ENCODE data around the gene GMDS. TPM values are rescaled to one million over a fixed set of nuclear protein-coding genes. Genes with fewer than 3 reads are reported as not detected.

Gene GMDS
- total and polyA plus RNA-seq, 2 donors (not counting 1 experiment from before 2014, with no cell fraction given), result 11.5 to 16.4 TPM

DNA sequence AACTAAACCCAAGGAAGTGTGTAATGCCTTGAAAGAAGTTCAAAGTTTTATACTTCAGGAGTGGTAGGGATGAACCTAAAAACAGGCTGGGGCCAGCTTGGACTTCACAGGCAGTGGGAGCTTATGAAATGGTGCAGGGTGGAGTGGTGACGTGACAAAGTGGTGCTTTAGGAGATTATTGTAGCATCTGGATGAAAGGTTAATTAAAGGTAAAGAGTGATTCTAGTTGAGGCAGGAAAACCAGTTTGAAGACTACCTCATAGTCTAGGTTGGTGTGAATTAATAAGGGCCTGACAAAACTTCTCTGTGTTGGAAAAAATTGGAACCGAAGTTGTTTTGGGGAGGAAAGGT, 30.5 kb upstream of the GMDS start:
- no peak for ATAC-seq (ENCODE audit: low read depth)
- peaks cover 1 to 4% (median 4%) of the 10 kb centered on the region in 3 donors for H3K9me3 ChIP-seq (ENCODE audit: control extremely low read depth in 1 of 3, control insufficient read depth in 2 of 3, insufficient read depth in 1 of 3, low read length in 2 of 3)

DNA sequence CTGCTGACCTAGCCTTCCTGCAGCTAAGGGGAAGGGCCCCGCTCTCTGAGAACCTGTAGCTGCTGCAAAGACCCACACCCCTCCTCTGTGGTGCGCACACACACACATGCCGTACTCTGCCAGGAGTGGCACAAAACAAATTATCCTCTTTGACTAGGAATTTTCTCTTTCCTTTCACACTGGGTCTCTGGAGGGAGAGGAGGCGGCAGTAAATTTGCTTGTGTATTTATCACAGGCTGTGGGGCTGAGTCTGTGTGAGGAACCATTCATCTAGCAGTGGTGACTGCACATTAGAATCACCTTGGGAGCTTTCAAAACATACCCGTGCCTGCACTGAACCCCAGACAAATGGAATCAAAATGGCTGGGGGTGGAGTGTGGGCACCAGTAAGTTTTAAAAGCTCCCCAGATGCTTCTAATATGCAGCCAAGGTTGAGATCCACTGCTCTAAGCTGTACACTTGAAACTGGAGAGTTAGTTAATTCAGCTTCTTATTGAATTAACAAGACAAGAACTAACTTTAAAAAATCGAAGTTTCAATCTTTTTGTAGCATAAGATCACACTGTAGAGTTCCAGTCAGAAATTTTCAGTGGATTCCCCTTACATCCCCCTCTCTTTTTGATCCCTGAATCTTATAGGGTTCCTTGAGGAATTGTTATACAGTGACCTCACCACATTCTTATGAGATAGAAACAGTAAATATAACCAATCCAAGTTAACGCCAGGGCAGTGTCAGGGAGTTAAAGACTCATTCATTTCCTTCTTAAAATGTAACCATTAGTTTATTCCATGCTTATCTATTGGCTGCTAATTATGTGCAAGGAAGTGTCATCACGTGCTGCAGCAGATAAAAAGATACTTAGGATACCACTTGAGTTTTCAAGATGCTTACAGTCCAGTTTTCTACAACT, 29.8 kb upstream of the GMDS start:
- H3K9me3 ChIP-seq (ENCODE audit: control extremely low read depth in 1 of 3, control insufficient read depth in 2 of 3, insufficient read depth in 1 of 3, low read length in 2 of 3), result peaks cover 0 to 4% (median 3%) of the 10 kb centered on the region in 3 donors
- no peak overlapping the region for H3K4me2 ChIP-seq (replicated peaks; ENCODE audit: low read depth, low read length, poor library complexity, severe bottlenecking)
- 100% methylated on average over 3 of the region's 8 CpGs for WGBS (ENCODE audit: insufficient coverage)
- intact Hi-C loops (cut with micrococcal nuclease), result no loop called here
- POLR2A ChIA-PET, result no interaction called here
- H4K20me1 ChIP-seq (ENCODE audit: control insufficient read depth, insufficient read depth, low read length, poor library complexity, severe bottlenecking), result no peaks in the 10 kb centered on the region
- no peak overlapping the region for H2AFZ ChIP-seq (ENCODE audit: insufficient read depth, low read depth, low read length, poor library complexity, severe bottlenecking)
- H3K79me2 ChIP-seq (ENCODE audit: control insufficient read depth, insufficient read depth, low read length), result no peaks in the 10 kb centered on the region
- ATAC-seq (ENCODE audit: low read depth) (no peak), DNase-seq (no peak)
- Mint-ChIP-seq H3K9me3 (ENCODE audit: insufficient read depth) (peaks cover 6% of the 10 kb centered on the region), H3K27me3 (no peaks in the 10 kb centered on the region), H3K4me3 (no peak overlapping the region), H3K4me1 (no peaks in the 10 kb centered on the region), H3K27ac (no peak overlapping the region)
- H3K27me3 ChIP-seq (replicated peaks in 1 of 4; ENCODE audit: control extremely low read depth in 1 of 4, control insufficient read depth in 3 of 4, insufficient read depth in 4 of 4, low read length in 3 of 4), result no peaks in the 10 kb centered on the region
- TF ChIP-seq, protein P1, sequence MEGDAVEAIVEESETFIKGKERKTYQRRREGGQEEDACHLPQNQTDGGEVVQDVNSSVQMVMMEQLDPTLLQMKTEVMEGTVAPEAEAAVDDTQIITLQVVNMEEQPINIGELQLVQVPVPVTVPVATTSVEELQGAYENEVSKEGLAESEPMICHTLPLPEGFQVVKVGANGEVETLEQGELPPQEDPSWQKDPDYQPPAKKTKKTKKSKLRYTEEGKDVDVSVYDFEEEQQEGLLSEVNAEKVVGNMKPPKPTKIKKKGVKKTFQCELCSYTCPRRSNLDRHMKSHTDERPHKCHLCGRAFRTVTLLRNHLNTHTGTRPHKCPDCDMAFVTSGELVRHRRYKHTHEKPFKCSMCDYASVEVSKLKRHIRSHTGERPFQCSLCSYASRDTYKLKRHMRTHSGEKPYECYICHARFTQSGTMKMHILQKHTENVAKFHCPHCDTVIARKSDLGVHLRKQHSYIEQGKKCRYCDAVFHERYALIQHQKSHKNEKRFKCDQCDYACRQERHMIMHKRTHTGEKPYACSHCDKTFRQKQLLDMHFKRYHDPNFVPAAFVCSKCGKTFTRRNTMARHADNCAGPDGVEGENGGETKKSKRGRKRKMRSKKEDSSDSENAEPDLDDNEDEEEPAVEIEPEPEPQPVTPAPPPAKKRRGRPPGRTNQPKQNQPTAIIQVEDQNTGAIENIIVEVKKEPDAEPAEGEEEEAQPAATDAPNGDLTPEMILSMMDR (IDR thresholded peaks at IDR 0.05), result no peak
- TF ChIP-seq EZH2 (IDR thresholded peaks at IDR 0.05; ENCODE audit: borderline replicate concordance, insufficient read depth, low read depth, low read length, poor library complexity, severe bottlenecking), result no peak
- no peaks in the 10 kb centered on the region for H3K4me1 ChIP-seq (ENCODE audit: control insufficient read depth in 2 of 2, insufficient read depth in 2 of 2, low read length in 2 of 2)
- no peak overlapping the region for H3K4me3 ChIP-seq (ENCODE audit: control extremely low read depth in 1 of 5, extremely low read depth in 1 of 5, insufficient read depth in 1 of 5, low read depth in 2 of 5, low read length in 4 of 5)
- no peak overlapping the region for H3K9ac ChIP-seq (ENCODE audit: low read length)
- peaks cover 11 to 28% of the 10 kb centered on the region in 2 experiments for H3K36me3 ChIP-seq (replicated peaks in 1 of 2; ENCODE audit: control extremely low read depth in 1 of 2, control insufficient read depth in 1 of 2, extremely low read depth in 1 of 2, insufficient read depth in 2 of 2, low read length in 1 of 2)
- no peak overlapping the region for H3K27ac ChIP-seq (ENCODE audit: low read length in 2 of 2)
- CTCF ChIA-PET, result no interaction called here

More for the DNA sequence above, 30.5 kb upstream of the GMDS start:
- DNase-seq, result no peak
- no peak overlapping the region for H3K27ac ChIP-seq (ENCODE audit: low read length in 2 of 2)
- H3K4me3 Mint-ChIP-seq, result no peak overlapping the region
- H3K36me3 ChIP-seq (replicated peaks in 1 of 2; ENCODE audit: control extremely low read depth in 1 of 2, control insufficient read depth in 1 of 2, extremely low read depth in 1 of 2, insufficient read depth in 2 of 2, low read length in 1 of 2), result peaks cover 11 to 26% of the 10 kb centered on the region in 2 experiments
- CTCF ChIA-PET, result no interaction called here
- H3K27ac Mint-ChIP-seq, result no peak overlapping the region
- H3K27me3 Mint-ChIP-seq, result no peaks in the 10 kb centered on the region
- H3K79me2 ChIP-seq (ENCODE audit: control insufficient read depth, insufficient read depth, low read length), result no peaks in the 10 kb centered on the region
- H3K4me3 ChIP-seq (ENCODE audit: control extremely low read depth in 1 of 5, extremely low read depth in 1 of 5, insufficient read depth in 1 of 5, low read depth in 2 of 5, low read length in 4 of 5), result no peak overlapping the region
- POLR2A ChIA-PET, result no interaction called here
- intact Hi-C loops (cut with micrococcal nuclease), result no loop called here
- H3K27me3 ChIP-seq (replicated peaks in 1 of 4; ENCODE audit: control extremely low read depth in 1 of 4, control insufficient read depth in 3 of 4, insufficient read depth in 4 of 4, low read length in 3 of 4), result no peaks in the 10 kb centered on the region
- no peaks in the 10 kb centered on the region for H4K20me1 ChIP-seq (ENCODE audit: control insufficient read depth, insufficient read depth, low read length, poor library complexity, severe bottlenecking)
- no peak for TF ChIP-seq EZH2 (IDR thresholded peaks at IDR 0.05; ENCODE audit: borderline replicate concordance, insufficient read depth, low read depth, low read length, poor library complexity, severe bottlenecking)
- TF ChIP-seq, protein P1 (IDR thresholded peaks at IDR 0.05), result no peak
- no peak overlapping the region for H3K4me2 ChIP-seq (replicated peaks; ENCODE audit: low read depth, low read length, poor library complexity, severe bottlenecking)
- WGBS (ENCODE audit: insufficient coverage), result 100% methylated on average over 1 of the region's 2 CpGs
- H2AFZ ChIP-seq (ENCODE audit: insufficient read depth, low read depth, low read length, poor library complexity, severe bottlenecking), result no peak overlapping the region
- peaks cover 11% of the 10 kb centered on the region for H3K9me3 Mint-ChIP-seq (ENCODE audit: insufficient read depth)
- no peak overlapping the region for H3K9ac ChIP-seq (ENCODE audit: low read length)
- no peaks in the 10 kb centered on the region for H3K4me1 Mint-ChIP-seq
- no peaks in the 10 kb centered on the region for H3K4me1 ChIP-seq (ENCODE audit: control insufficient read depth in 2 of 2, insufficient read depth in 2 of 2, low read length in 2 of 2)
